ENCODE results near the gene STK38. TPM values are rescaled to one million over a fixed set of nuclear protein-coding genes. Genes with fewer than 3 reads are reported as not detected.

The STK38 gene
- total RNA-seq, 1 experiment from 2014 or later, result 20.1 TPM

DNA sequence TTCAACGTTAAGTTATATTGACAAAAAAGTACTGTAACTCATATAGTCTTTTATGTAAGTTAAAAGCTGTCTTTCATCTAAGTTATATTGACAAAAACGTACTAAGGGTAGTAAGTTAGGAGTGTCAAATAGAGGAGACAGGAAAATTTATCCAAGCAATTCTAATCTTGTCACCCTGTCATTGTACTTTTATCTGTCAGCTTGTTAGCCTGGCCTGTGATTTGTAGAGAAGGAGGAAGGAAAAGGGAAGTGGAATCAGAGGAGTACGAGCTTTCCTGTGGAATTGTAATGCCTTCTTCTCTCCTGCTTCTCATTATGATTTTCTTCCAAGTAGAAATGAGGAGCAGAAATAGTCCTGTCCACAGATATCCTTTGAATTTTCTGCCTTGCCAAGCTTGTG lies 85.6 kb downstream of the STK38 start:
- Histone ChIP-seq H3K4me1 (ENCODE audit: control insufficient read depth in 1 of 2, insufficient read depth in 2 of 2, low read length in 2 of 2) (no peaks in the 10 kb centered on the region), H3K27ac (ENCODE audit: low read depth, low read length) (no peak overlapping the region), H3K4me2 (ENCODE audit: low read length) (no peak overlapping the region), H3K4me3 (replicated peaks in 1 of 2; ENCODE audit: low read depth in 1 of 2, low read length in 2 of 2) (no peak overlapping the region), H3K79me2 (ENCODE audit: insufficient read depth, low read length) (peaks cover 93% of the 10 kb centered on the region), H3K9me2 (ENCODE audit: insufficient read depth) (no peaks in the 10 kb centered on the region), H3K9ac (ENCODE audit: low read length) (no peak overlapping the region), H3K9me3 (ENCODE audit: control insufficient read depth in 1 of 2, insufficient read depth in 1 of 2, low read depth in 1 of 2, low read length in 2 of 2) (no peaks in the 10 kb centered on the region), H4K20me1 (ENCODE audit: insufficient read depth) (no peaks in the 10 kb centered on the region), H3K36me3 (ENCODE audit: control insufficient read depth in 1 of 2, insufficient read depth in 2 of 2, low read length in 2 of 2) (no peaks in the 10 kb centered on the region), H3K27me3 (ENCODE audit: insufficient read depth, low read length) (no peaks in the 10 kb centered on the region), H2AFZ (ENCODE audit: low read depth, low read length, poor library complexity, severe bottlenecking) (no peak overlapping the region)
- ChIA-PET RAD21 (ENCODE audit: low non-redundant PET in 1 of 2, low total read pairs in 2 of 2, uncharacterized antibody in 2 of 2, unreplicated experiment in 2 of 2) (no interaction called here), CTCF (no interaction called here), POLR2A (interaction anchor here (1.1 kb wide), 1 partner anchor 20 kb away, joined by 3 read pairs; no protein-coding TSS in a partner anchor)
- TF ChIP-seq, protein P1, sequence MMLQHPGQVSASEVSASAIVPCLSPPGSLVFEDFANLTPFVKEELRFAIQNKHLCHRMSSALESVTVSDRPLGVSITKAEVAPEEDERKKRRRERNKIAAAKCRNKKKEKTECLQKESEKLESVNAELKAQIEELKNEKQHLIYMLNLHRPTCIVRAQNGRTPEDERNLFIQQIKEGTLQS (IDR thresholded peaks at IDR 0.05), result no peak
- TF ChIP-seq POLR2A (IDR thresholded peaks at IDR 0.05; ENCODE audit: borderline replicate concordance, extremely low read depth, insufficient read depth, insufficient read length), result no peak
- TF ChIP-seq, protein P2, sequence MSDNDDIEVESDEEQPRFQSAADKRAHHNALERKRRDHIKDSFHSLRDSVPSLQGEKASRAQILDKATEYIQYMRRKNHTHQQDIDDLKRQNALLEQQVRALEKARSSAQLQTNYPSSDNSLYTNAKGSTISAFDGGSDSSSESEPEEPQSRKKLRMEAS (IDR thresholded peaks at IDR 0.05), result no peak
- no peak for TF ChIP-seq FOSL1 (IDR thresholded peaks at IDR 0.05; ENCODE audit: low read depth)
- TF ChIP-seq ZNF274 (IDR thresholded peaks at IDR 0.05; ENCODE audit: low read depth, low read length), result no peak
- TF ChIP-seq, protein P3, sequence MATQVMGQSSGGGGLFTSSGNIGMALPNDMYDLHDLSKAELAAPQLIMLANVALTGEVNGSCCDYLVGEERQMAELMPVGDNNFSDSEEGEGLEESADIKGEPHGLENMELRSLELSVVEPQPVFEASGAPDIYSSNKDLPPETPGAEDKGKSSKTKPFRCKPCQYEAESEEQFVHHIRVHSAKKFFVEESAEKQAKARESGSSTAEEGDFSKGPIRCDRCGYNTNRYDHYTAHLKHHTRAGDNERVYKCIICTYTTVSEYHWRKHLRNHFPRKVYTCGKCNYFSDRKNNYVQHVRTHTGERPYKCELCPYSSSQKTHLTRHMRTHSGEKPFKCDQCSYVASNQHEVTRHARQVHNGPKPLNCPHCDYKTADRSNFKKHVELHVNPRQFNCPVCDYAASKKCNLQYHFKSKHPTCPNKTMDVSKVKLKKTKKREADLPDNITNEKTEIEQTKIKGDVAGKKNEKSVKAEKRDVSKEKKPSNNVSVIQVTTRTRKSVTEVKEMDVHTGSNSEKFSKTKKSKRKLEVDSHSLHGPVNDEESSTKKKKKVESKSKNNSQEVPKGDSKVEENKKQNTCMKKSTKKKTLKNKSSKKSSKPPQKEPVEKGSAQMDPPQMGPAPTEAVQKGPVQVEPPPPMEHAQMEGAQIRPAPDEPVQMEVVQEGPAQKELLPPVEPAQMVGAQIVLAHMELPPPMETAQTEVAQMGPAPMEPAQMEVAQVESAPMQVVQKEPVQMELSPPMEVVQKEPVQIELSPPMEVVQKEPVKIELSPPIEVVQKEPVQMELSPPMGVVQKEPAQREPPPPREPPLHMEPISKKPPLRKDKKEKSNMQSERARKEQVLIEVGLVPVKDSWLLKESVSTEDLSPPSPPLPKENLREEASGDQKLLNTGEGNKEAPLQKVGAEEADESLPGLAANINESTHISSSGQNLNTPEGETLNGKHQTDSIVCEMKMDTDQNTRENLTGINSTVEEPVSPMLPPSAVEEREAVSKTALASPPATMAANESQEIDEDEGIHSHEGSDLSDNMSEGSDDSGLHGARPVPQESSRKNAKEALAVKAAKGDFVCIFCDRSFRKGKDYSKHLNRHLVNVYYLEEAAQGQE (IDR thresholded peaks at IDR 0.05; ENCODE audit: low read depth), result no peak
- TF ChIP-seq, protein P4, sequence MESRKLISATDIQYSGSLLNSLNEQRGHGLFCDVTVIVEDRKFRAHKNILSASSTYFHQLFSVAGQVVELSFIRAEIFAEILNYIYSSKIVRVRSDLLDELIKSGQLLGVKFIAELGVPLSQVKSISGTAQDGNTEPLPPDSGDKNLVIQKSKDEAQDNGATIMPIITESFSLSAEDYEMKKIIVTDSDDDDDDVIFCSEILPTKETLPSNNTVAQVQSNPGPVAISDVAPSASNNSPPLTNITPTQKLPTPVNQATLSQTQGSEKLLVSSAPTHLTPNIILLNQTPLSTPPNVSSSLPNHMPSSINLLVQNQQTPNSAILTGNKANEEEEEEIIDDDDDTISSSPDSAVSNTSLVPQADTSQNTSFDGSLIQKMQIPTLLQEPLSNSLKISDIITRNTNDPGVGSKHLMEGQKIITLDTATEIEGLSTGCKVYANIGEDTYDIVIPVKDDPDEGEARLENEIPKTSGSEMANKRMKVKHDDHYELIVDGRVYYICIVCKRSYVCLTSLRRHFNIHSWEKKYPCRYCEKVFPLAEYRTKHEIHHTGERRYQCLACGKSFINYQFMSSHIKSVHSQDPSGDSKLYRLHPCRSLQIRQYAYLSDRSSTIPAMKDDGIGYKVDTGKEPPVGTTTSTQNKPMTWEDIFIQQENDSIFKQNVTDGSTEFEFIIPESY (IDR thresholded peaks at IDR 0.05; ENCODE audit: extremely low read depth, insufficient replicate concordance, low read length), result no peak
- TF ChIP-seq YY1 (IDR thresholded peaks at IDR 0.05; ENCODE audit: extremely low read depth, insufficient replicate concordance, low read depth, low read length), result no peak
- no peak for TF ChIP-seq EGR1 (IDR thresholded peaks at IDR 0.05; ENCODE audit: low read depth)
- TF ChIP-seq RAD21 (IDR thresholded peaks at IDR 0.05; ENCODE audit: low read depth), result no peak
- TF ChIP-seq EZH2phosphoT487 (IDR thresholded peaks at IDR 0.05; ENCODE audit: borderline replicate concordance), result no peak
- TF ChIP-seq EZH2 (IDR thresholded peaks at IDR 0.05), result no peak
- no peak for TF ChIP-seq ELF1 (IDR thresholded peaks at IDR 0.05; ENCODE audit: borderline replicate concordance, low read depth)
- no peak for TF ChIP-seq SP1 (IDR thresholded peaks at IDR 0.05; ENCODE audit: low read depth)
- DNase-seq (ENCODE audit: low read depth, low spot score) (no peak), ATAC-seq (no peak)
- intact Hi-C loops (cut with micrococcal nuclease), result no loop called here
- no TSS peak for BruUV-seq (replicated peaks)

Data from HCT116 (cell line).